Testis (tissue), 3 donors: ENCODE data around the gene CORO2B. TPM values are rescaled to one million over a fixed set of nuclear protein-coding genes. Genes with fewer than 3 reads are reported as not detected.

ENCODE experiments used
- DNase-seq: peaks from one replicate; pipeline ENCODE4 v3.0.0-alpha.2; 2019
- H3K27ac ChIP-seq, 2 donors: fragments of 200-600 bp; sonication (generic); one replicate each; pipeline ENCODE4 v1.5.1; 2019
- H3K27me3 ChIP-seq: fragments of 200-600 bp; sonication (generic); one replicate; pipeline ENCODE4 v1.5.1; 2019
- H3K36me3 ChIP-seq: fragments of 200-600 bp; sonication (generic); one replicate; pipeline ENCODE4 v1.5.1; 2017; ENCODE audit warnings: low read depth; ENCODE audit errors: missing control alignments
- H3K4me1 ChIP-seq: fragments of 200-600 bp; sonication (generic); one replicate; pipeline ENCODE4 v1.5.1; 2019
- H3K4me3 ChIP-seq, 2 donors: fragments of 200-600 bp; sonication (generic); one replicate each; pipeline ENCODE4 v1.5.1; 2017 to 2019
- H3K9me3 ChIP-seq: fragments of 200-600 bp; sonication (generic); one replicate; pipeline ENCODE4 v1.5.1; 2017
- CTCF ChIP-seq, 3 experiments: fragments of 450-650 bp in 2 of 3; fragments of 200-600 bp in 1 of 3; sonication (generic) in 1 of 3; IDR thresholded peaks; one replicate each; pipeline ENCODE4 v1.5.1; 2016 to 2019; ENCODE audit warnings: antibody characterized with exemption in 3 of 3, mild to moderate bottlenecking in 2 of 3, moderate library complexity in 1 of 3
- POLR2A ChIP-seq: fragments of 450-650 bp; IDR thresholded peaks from one replicate; pipeline ENCODE4 v1.6.1; 2017; ENCODE audit warnings: antibody characterized with exemption, mild to moderate bottlenecking, moderate library complexity
- WGBS, 2 donors: methylation state at CpG; one replicate each; pipeline ENCODE4 v1.1.5; 2018; 5-methylcytosine and 5-hydroxymethylcytosine counted together
- intact Hi-C: fragments of 100-400 bp; cut with DNase I; formaldehyde crosslinking; loops from one replicate; pipeline ENCODE4 v1.15.1; 2023; ENCODE audit warnings: low total_unique reads
- polyA plus RNA-seq: library from polyadenylated mRNA; stranded (reverse); fragments of 350-450 nt; fragmentation: Illumina TruSeq; extraction: RNeasy Lipid Tissue Mini Kit (QIAGEN cat#74804); gene quantifications from one replicate; pipeline ENCODE4 v1.2.3, GENCODE V29; 2014; ENCODE audit warnings: low read depth, low replicate concordance; ENCODE audit not compliant: insufficient read depth
- total RNA-seq, 2 donors: library from RNA; depleted of rRNA; stranded (reverse); fragments of >200 nt; gene quantifications; one replicate each; pipeline ENCODE4 v1.2.3, GENCODE V29; 2016

CORO2B gene
- total and polyA plus RNA-seq, 3 donors from 2014 or later: 1.4 to 4.3 (median 2.2) TPM

GRCh38 chr15:68711406-68711805, 132.6 kb downstream of the CORO2B start:
- DNase-seq: no peak
- no peak overlapping the region for H3K4me3 ChIP-seq
- H3K4me1 ChIP-seq: no peaks in the 10 kb centered on the region
- WGBS, 2 donors: 81 to 90% methylated on average over 4 to 10 of the region's 10 CpGs
- no peak overlapping the region for H3K27ac ChIP-seq
- H3K27me3 ChIP-seq: no peaks in the 10 kb centered on the region
- H3K36me3 ChIP-seq: no peaks in the 10 kb centered on the region
- TF ChIP-seq CTCF (IDR thresholded peaks at IDR 0.05) (no peak), POLR2A (no peak)
- intact Hi-C loops: no loop called here
- no peaks in the 10 kb centered on the region for H3K9me3 ChIP-seq

DNA sequence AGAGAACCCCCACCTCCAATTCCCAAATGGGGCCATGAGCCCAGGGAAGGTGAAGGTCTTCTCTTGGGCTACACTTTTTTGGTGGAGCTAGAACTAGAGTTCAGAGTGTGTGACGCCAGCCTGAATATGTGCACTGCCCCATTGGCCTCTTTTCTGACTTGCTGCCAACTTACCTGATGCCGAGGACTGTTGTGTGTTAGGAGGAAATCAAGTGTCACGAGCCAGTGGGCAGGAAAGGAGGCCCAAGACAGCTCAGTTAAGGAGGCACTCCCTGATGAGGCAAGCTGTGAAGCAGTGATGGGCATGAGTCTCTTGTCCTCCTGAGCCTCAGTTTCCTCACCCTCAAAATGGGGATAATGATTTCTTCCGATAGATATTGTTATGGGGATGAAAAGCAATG, 134.1 kb downstream of the CORO2B start:
- Histone ChIP-seq H3K4me1 (no peaks in the 10 kb centered on the region), H3K36me3 (no peaks in the 10 kb centered on the region), H3K27ac (no peak overlapping the region), H3K4me3 (no peak overlapping the region), H3K9me3 (no peaks in the 10 kb centered on the region), H3K27me3 (no peaks in the 10 kb centered on the region)
- 98 to 100% methylated on average over 4 of the region's 4 CpGs for WGBS, 2 donors
- no peak for DNase-seq
- intact Hi-C loops: no loop called here
- TF ChIP-seq POLR2A: no peak
- no peak for TF ChIP-seq CTCF (IDR thresholded peaks at IDR 0.05)

DNA sequence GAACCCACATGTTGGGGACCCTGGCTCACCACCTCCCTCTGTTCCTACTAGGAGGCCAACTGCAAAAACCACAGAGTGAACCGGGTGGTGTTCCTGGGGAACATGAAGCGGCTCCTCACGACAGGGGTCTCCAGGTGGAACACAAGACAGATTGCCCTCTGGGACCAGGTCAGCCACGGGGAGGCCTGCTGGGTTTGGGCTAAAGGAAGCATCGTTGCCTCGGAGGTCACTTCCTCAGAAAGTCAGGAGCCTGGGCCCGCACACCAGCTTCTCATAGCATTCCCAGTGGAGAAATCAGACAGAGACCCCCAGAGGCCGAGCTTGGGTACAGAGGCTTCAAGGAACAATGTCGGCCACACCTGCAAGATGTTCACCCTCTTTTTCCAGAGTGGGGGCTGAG, 135.1 kb downstream of the CORO2B start:
- no peak overlapping the region for H3K27ac ChIP-seq
- H3K4me1 ChIP-seq: no peaks in the 10 kb centered on the region
- H3K36me3 ChIP-seq: no peaks in the 10 kb centered on the region
- intact Hi-C loops: no loop called here
- TF ChIP-seq POLR2A (no peak), CTCF (IDR thresholded peaks at IDR 0.05) (no peak)
- 81 to 94% methylated on average over 3 to 9 of the region's 9 CpGs for WGBS, 2 donors
- no peaks in the 10 kb centered on the region for H3K27me3 ChIP-seq
- H3K9me3 ChIP-seq: no peaks in the 10 kb centered on the region
- no peak overlapping the region for H3K4me3 ChIP-seq
- no peak for DNase-seq

DNA sequence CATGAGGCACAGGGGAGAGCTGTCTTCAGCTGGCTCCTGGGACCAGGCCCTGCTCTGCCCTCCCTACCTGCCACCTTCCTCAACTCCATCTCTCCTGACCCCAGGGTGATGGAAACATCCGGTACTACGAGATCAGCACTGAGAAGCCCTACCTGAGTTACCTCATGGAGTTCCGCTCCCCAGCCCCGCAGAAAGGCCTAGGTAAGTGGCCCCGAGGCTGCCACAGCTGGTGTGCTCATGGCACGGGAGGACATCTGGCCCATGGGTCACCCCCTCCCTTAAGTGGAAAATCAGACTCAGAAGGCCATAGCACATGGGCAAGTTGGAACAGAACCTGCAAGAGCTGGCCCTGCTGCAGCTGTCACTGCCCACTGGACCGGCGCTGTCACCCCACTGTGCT, 136.3 kb downstream of the CORO2B start:
- Histone ChIP-seq H3K4me1 (no peaks in the 10 kb centered on the region), H3K27ac (no peak overlapping the region), H3K4me3 (no peak overlapping the region), H3K9me3 (no peaks in the 10 kb centered on the region), H3K36me3 (no peaks in the 10 kb centered on the region), H3K27me3 (no peaks in the 10 kb centered on the region)
- intact Hi-C loops: no loop called here
- WGBS, 2 donors: 84 to 90% methylated on average over 6 to 8 of the region's 8 CpGs
- TF ChIP-seq POLR2A (no peak), CTCF (IDR thresholded peaks at IDR 0.05) (no peak)
- DNase-seq: no peak

DNA sequence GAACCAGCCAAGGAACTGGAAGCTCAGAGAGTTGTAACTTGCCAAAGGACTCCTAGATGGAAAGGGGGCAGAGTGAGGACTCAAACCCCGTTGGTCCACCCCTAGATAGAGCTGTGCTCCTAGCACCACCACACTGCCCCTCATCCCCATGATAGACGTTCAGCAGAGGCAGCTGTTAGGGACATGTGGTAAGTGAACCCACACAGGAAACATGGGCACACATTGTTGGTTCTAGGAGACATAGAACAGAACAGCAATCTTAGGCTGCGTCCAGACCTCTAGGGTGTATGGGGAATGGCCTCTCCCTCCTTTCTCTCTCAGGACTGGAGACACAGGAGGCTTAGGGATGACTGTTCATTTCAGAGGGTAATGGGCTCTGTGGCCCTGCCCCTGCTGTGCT, 139.2 kb downstream of the CORO2B start:
- Histone ChIP-seq H3K4me3 (no peak overlapping the region), H3K27me3 (no peaks in the 10 kb centered on the region), H3K27ac (no peak overlapping the region), H3K4me1 (no peaks in the 10 kb centered on the region), H3K36me3 (no peaks in the 10 kb centered on the region), H3K9me3 (no peaks in the 10 kb centered on the region)
- WGBS, 2 donors: 69 to 79% methylated on average over 3 of the region's 3 CpGs
- DNase-seq: no peak
- intact Hi-C loops: no loop called here
- TF ChIP-seq POLR2A (no peak), CTCF (IDR thresholded peaks at IDR 0.05) (no peak)
